IMR-90 (cell line): ENCODE measurements around the gene KCNIP3. TPM values are rescaled to one million over a fixed set of nuclear protein-coding genes. Genes with fewer than 3 reads are reported as not detected.
A peak's percentile ranks its signal among the peaks of the same experiment; 100 is the strongest.
"Not testable (repeated sequence)": the region's sequence is repeated elsewhere in the genome, so short reads cannot be mapped to it uniquely, and the experiment has no call there.

ENCODE experiments used
- ATAC-seq: fragments of 200-7000 bp; cut with Tn5 transposase; 2 replicates; pipeline ENCODE4 v1.9.1; 2020; ENCODE audit warnings: low read depth, mild to moderate bottlenecking, moderate library complexity
- BruUV-seq: library from RNA; stranded (reverse); fragments of 400-500 nt; replicated peaks from 2 replicates; lab custom pipeline; 2021; lab: Mats Ljungman, UMichigan
- CTCF ChIA-PET: fragments of 300-600 bp; formaldehyde crosslinking; extraction: SDS; loops from one replicate; lab custom pipeline; 2021; ENCODE audit warnings: antibody characterized with exemption; lab: Yijun Ruan, JAX
- POLR2A ChIA-PET: fragments of 300-600 bp; sonication (Branson Sonifier 250); formaldehyde crosslinking; loops from one replicate; lab custom pipeline; 2022; ENCODE audit warnings: antibody characterized with exemption; ENCODE audit not compliant: unreplicated experiment; lab: Charles Lee
- DNase-seq: peaks from one replicate; pipeline ENCODE4 v3.0.0; 2013
- H2AFZ ChIP-seq: replicated peaks from 2 replicates; pipeline ENCODE3; 2013; ENCODE audit warnings: low read length, mild to moderate bottlenecking; ENCODE audit not compliant: poor library complexity
- H2AK5ac ChIP-seq: 2 replicates; pipeline ENCODE4 v1.6.1; 2013; ENCODE audit warnings: low read depth, low read length, inconsistent platforms
- H2AK9ac ChIP-seq: replicated peaks from 2 replicates; pipeline ENCODE3; 2013; ENCODE audit warnings: mild to moderate bottlenecking, low read depth, low read length, moderate library complexity; ENCODE audit not compliant: poor library complexity
- H2BK120ac ChIP-seq: 2 replicates; pipeline ENCODE4 v1.6.1; 2013; ENCODE audit warnings: low read depth, low read length, inconsistent platforms
- H2BK15ac ChIP-seq: 3 replicates; pipeline ENCODE4 v1.6.1; 2013; ENCODE audit warnings: low read depth, low read length, inconsistent platforms
- H2BK20ac ChIP-seq: 2 replicates; pipeline ENCODE4 v1.6.1; 2013; ENCODE audit warnings: low read depth, mild to moderate bottlenecking, inconsistent platforms, low read length, moderate library complexity
- H2BK5ac ChIP-seq: 2 replicates; pipeline ENCODE4 v1.6.1; 2013; ENCODE audit warnings: mild to moderate bottlenecking, low read depth, low read length, inconsistent platforms; ENCODE audit not compliant: poor library complexity, severe bottlenecking
- H3K14ac ChIP-seq: replicated peaks from 2 replicates; pipeline ENCODE4 v1.6.1; 2013; ENCODE audit warnings: low read depth, low read length, inconsistent platforms
- H3K18ac ChIP-seq: 2 replicates; pipeline ENCODE4 v1.6.1; 2013; ENCODE audit warnings: low read depth, low read length, control low read depth
- H3K23ac ChIP-seq: 2 replicates; pipeline ENCODE4 v1.6.1; 2013; ENCODE audit warnings: low read depth, low read length, inconsistent platforms
- H3K27ac ChIP-seq: 2 replicates; pipeline ENCODE4 v1.5.1; 2013; ENCODE audit warnings: mild to moderate bottlenecking, control low read depth, low read length; ENCODE audit not compliant: insufficient read depth
- H3K27me3 ChIP-seq: 2 replicates; pipeline ENCODE4 v1.6.1; 2013; ENCODE audit warnings: low read length; ENCODE audit not compliant: control insufficient read depth, insufficient read depth
- H3K36me3 ChIP-seq: 2 replicates; pipeline ENCODE4 v1.6.1; 2013; ENCODE audit warnings: low read length, mixed read lengths; ENCODE audit not compliant: control insufficient read depth, insufficient read depth
- H3K4ac ChIP-seq: 2 replicates; pipeline ENCODE4 v1.6.1; 2013; ENCODE audit warnings: low read depth, low read length, inconsistent platforms
- H3K4me1 ChIP-seq: 2 replicates; pipeline ENCODE4 v1.6.1; 2013; ENCODE audit warnings: low read length, mixed read lengths; ENCODE audit not compliant: control insufficient read depth, insufficient read depth
- H3K4me2 ChIP-seq: 2 replicates; pipeline ENCODE4 v1.6.1; 2013; ENCODE audit warnings: low read depth, mild to moderate bottlenecking, control low read depth, low read length, moderate library complexity
- H3K4me3 ChIP-seq: 2 replicates; pipeline ENCODE4 v1.5.1; 2013; ENCODE audit warnings: low read depth, mild to moderate bottlenecking, control low read depth, low read length, moderate library complexity; ENCODE audit not compliant: insufficient read depth
- H3K56ac ChIP-seq: 2 replicates; pipeline ENCODE4 v1.6.1; 2013; ENCODE audit warnings: low read length, inconsistent platforms; ENCODE audit not compliant: insufficient read depth; ENCODE audit errors: extremely low read depth
- H3K79me1 ChIP-seq, 2 experiments: 2 replicates each; pipeline ENCODE4 v1.6.1; 2013; ENCODE audit warnings: low read length in 2 of 2, inconsistent platforms in 1 of 2, low read depth in 1 of 2
- H3K9ac ChIP-seq: 2 replicates; pipeline ENCODE4 v1.6.1; 2013; ENCODE audit warnings: low read depth, low read length, control low read depth
- H3K9me1 ChIP-seq: 2 replicates; pipeline ENCODE4 v1.6.1; 2013; ENCODE audit warnings: low read length, inconsistent platforms; ENCODE audit not compliant: insufficient read depth
- H3K9me3 ChIP-seq: 2 replicates; pipeline ENCODE4 v1.6.1; 2013; ENCODE audit warnings: low read length; ENCODE audit not compliant: control insufficient read depth, insufficient read depth
- H4K20me1 ChIP-seq: 2 replicates; pipeline ENCODE4 v1.6.1; 2013; ENCODE audit warnings: low read length, inconsistent platforms; ENCODE audit not compliant: insufficient read depth
- H4K5ac ChIP-seq: 2 replicates; pipeline ENCODE4 v1.6.1; 2013; ENCODE audit warnings: mild to moderate bottlenecking, low read depth, low read length, control low read depth
- H4K8ac ChIP-seq, 2 experiments: 2 replicates each; pipeline ENCODE4 v1.6.1; 2013; ENCODE audit warnings: low read depth in 2 of 2, low read length in 2 of 2, control low read depth in 1 of 2, inconsistent platforms in 1 of 2
- H4K91ac ChIP-seq: 2 replicates; pipeline ENCODE4 v1.6.1; 2013; ENCODE audit warnings: low read depth, low read length, inconsistent platforms; ENCODE audit not compliant: insufficient read depth
- CTCF ChIP-seq: conservative IDR thresholded peaks from 2 replicates; pipeline ENCODE4 v1.5.1; 2012; ENCODE audit warnings: mild to moderate bottlenecking, low read depth, low read length, improper control_type of control experiment
- POLR2A ChIP-seq: IDR thresholded peaks from 2 replicates; pipeline ENCODE4 v1.6.1; 2012; ENCODE audit warnings: mild to moderate bottlenecking, low read depth, low read length
- RAD21 ChIP-seq: IDR thresholded peaks from 2 replicates; pipeline ENCODE4 v1.6.1; 2012; ENCODE audit warnings: low read length, improper control_type of control experiment
- SMC3 ChIP-seq: fragments of 150-350 bp; IDR thresholded peaks from 2 replicates; pipeline ENCODE4 v1.6.1; 2016; ENCODE audit warnings: low read depth, mild to moderate bottlenecking, antibody characterized with exemption, low read length, moderate library complexity
- WGBS, 2 experiments: methylation state at CpG; one replicate each; pipeline versions ENCODE4 v1.1.5 to v1.1.7; 2013; ENCODE audit warnings: missing lambda C conversion rate in 2 of 2; ENCODE audit not compliant: insufficient read length in 1 of 2; ENCODE audit errors: extremely low coverage in 2 of 2; 5-methylcytosine and 5-hydroxymethylcytosine counted together
- dilution Hi-C: fragments of 300-500 bp; cut with HindIII; formaldehyde crosslinking; loops from one replicate; pipeline ENCODE4 v1.14.3; 2018; ENCODE audit warnings: low sequenced_read_pairs; ENCODE audit not compliant: unreplicated experiment
- in situ Hi-C: fragments of 300-500 bp; cut with MboI; formaldehyde crosslinking; loops from 3 replicates; pipeline ENCODE4 v1.14.3; 2019; ENCODE audit warnings: low sequenced_read_pairs, inconsistent platforms, mixed read lengths
- intact Hi-C: fragments of 100-400 bp; cut with micrococcal nuclease; formaldehyde crosslinking; loops from 2 replicates; pipeline ENCODE4 v1.10.0; 2022
- polyA plus RNA-seq, 3 experiments: library from polyadenylated mRNA; depleted of rRNA; stranded (reverse); fragments of >200 nt; gene quantifications; 2 replicates each; pipeline ENCODE4 v1.2.3, GENCODE V29; 2012; ENCODE audit warnings: low replicate concordance in 1 of 3
- total RNA-seq: library from RNA; depleted of rRNA; stranded (reverse); fragments of >200 nt; gene quantifications from 2 replicates; pipeline ENCODE4 v1.2.3, GENCODE V29; 2012

The KCNIP3 gene
- total and polyA plus RNA-seq, 2 of the 4 experiments (the other 2 are of a cell fraction): 0.72 to 1.4 TPM

- H3K36me3 ChIP-seq, H3K56ac ChIP-seq, H3K4ac ChIP-seq, H4K8ac ChIP-seq, H3K4me1 ChIP-seq, dilution Hi-C loops, H3K27ac ChIP-seq, H2BK5ac ChIP-seq, H3K23ac ChIP-seq, H4K20me1 ChIP-seq, H3K27me3 ChIP-seq, CTCF ChIA-PET, H2BK15ac ChIP-seq, H3K9me3 ChIP-seq, H3K9ac ChIP-seq, H4K91ac ChIP-seq, H3K79me1 ChIP-seq, H2AK5ac ChIP-seq, H3K14ac ChIP-seq, H2AFZ ChIP-seq, BruUV-seq, H4K5ac ChIP-seq, H3K9me1 ChIP-seq, in situ Hi-C loops, H3K4me2 ChIP-seq, H2BK20ac ChIP-seq, H2AK9ac ChIP-seq, POLR2A ChIA-PET, H3K18ac ChIP-seq, H3K4me3 ChIP-seq: not testable (repeated sequence)
- ATAC-seq: peak; percentile 98
- peak; percentile 77 for DNase-seq
- intact Hi-C loops: loop anchor here (1.0 kb wide), 1 partner anchor 315 kb away; no protein-coding TSS in a partner anchor
- H2BK120ac ChIP-seq: 0 out of 2 replicates have a peak overlapping the region, but pooled peaks have one; percentile 27
- TF ChIP-seq POLR2A (peak; percentile 42; the same call in 1 of the 2 replicates), RAD21 (peak; percentile 93), CTCF (peak; percentile 78), SMC3 (peak; percentile 95)
- no CpG with 5 or more reads among the region's 9 CpGs for WGBS, 2 experiments
These were observed 117.0 kb downstream of the KCNIP3 start for GRCh38 chr2:95414015-95414594.

GRCh38 chr2:95415138-95415537 is 118.0 kb downstream of the KCNIP3 start:
- H4K5ac ChIP-seq, H4K91ac ChIP-seq, H2BK5ac ChIP-seq, H3K9me3 ChIP-seq, dilution Hi-C loops, H3K36me3 ChIP-seq, H3K4me3 ChIP-seq, H3K9ac ChIP-seq, H4K20me1 ChIP-seq, intact Hi-C loops, H2BK120ac ChIP-seq, H4K8ac ChIP-seq, DNase-seq, POLR2A ChIA-PET, H2BK15ac ChIP-seq, H2AFZ ChIP-seq, H2AK5ac ChIP-seq, H3K27me3 ChIP-seq, CTCF ChIA-PET, H3K4me1 ChIP-seq, in situ Hi-C loops, BruUV-seq, H3K14ac ChIP-seq, H3K4me2 ChIP-seq, H3K9me1 ChIP-seq, H3K27ac ChIP-seq, H3K79me1 ChIP-seq, ATAC-seq, H3K18ac ChIP-seq, H3K56ac ChIP-seq, H2AK9ac ChIP-seq, H2BK20ac ChIP-seq, H3K23ac ChIP-seq, H3K4ac ChIP-seq: not testable (repeated sequence)
- WGBS, 2 experiments: no CpG with 5 or more reads among the region's 3 CpGs
